MM.1S (cell line): ENCODE results near the gene SHQ1.

ENCODE experiments used
- EZH2 ChIP-seq: fragments of 300-600 bp; sonication (generic); optimal IDR thresholded peaks from 2 replicates; pipeline ENCODE3; 2017; ENCODE audit warnings: low read depth, mild to moderate bottlenecking, antibody characterized with exemption, low read length, mixed read lengths
- EZH2phosphoT487 ChIP-seq: fragments of 300-600 bp; sonication (generic); IDR thresholded peaks from 2 replicates; pipeline ENCODE4 v1.6.1; 2018; ENCODE audit warnings: antibody characterized with exemption, low read length
- TF ChIP-seq, protein P1 (sequence below): fragments of 300-600 bp; sonication (generic); IDR thresholded peaks from 2 replicates; pipeline ENCODE4 v1.5.1; 2016; ENCODE audit warnings: antibody characterized with exemption, low read length, mixed read lengths

- TF ChIP-seq, protein P1, sequence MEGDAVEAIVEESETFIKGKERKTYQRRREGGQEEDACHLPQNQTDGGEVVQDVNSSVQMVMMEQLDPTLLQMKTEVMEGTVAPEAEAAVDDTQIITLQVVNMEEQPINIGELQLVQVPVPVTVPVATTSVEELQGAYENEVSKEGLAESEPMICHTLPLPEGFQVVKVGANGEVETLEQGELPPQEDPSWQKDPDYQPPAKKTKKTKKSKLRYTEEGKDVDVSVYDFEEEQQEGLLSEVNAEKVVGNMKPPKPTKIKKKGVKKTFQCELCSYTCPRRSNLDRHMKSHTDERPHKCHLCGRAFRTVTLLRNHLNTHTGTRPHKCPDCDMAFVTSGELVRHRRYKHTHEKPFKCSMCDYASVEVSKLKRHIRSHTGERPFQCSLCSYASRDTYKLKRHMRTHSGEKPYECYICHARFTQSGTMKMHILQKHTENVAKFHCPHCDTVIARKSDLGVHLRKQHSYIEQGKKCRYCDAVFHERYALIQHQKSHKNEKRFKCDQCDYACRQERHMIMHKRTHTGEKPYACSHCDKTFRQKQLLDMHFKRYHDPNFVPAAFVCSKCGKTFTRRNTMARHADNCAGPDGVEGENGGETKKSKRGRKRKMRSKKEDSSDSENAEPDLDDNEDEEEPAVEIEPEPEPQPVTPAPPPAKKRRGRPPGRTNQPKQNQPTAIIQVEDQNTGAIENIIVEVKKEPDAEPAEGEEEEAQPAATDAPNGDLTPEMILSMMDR = peak; percentile 31; the same call in 1 of the 2 replicates
- TF ChIP-seq EZH2 (no peak), EZH2phosphoT487 (no peak)
These were observed 44.6 kb upstream of the SHQ1 start for GRCh38 chr3:72892870-72893269.
